Stomach (tissue), 4 donors: ENCODE results near the gene TIGD6.

ENCODE experiments used
- CTCF ChIP-seq, 7 experiments: fragments of 450-650 bp in 4 of 7; fragments of 200-600 bp in 3 of 7; sonication (generic) in 3 of 7; IDR thresholded peaks; one replicate each; pipeline ENCODE4 v1.5.1; 2016 to 2019; ENCODE audit warnings: antibody characterized with exemption in 7 of 7, control low read depth in 2 of 7, mild to moderate bottlenecking in 1 of 7
- EP300 ChIP-seq: sonication (generic); formaldehyde crosslinking; IDR thresholded peaks from one replicate; pipeline ENCODE4 v1.6.1; 2017; ENCODE audit warnings: antibody characterized with exemption
- POLR2A ChIP-seq, 4 donors: fragments of 450-650 bp; IDR thresholded peaks; one replicate each; pipeline ENCODE4 v1.6.1; 2016; ENCODE audit warnings: antibody characterized with exemption in 4 of 4, control low read depth in 2 of 4, mild to moderate bottlenecking in 1 of 4, moderate library complexity in 1 of 4
- POLR2AphosphoS5 ChIP-seq, 3 donors: sonication (generic); formaldehyde crosslinking; IDR thresholded peaks; one replicate each; pipeline ENCODE4 v1.6.1; 2016; ENCODE audit warnings: antibody characterized with exemption in 3 of 3

GRCh38 chr5:150035139-150035895 is 34.9 kb upstream of the TIGD6 start:
- no peak for TF ChIP-seq CTCF (IDR thresholded peaks at IDR 0.05)
- no peak for TF ChIP-seq POLR2AphosphoS5 (IDR thresholded peaks at IDR 0.05)
- no peak for TF ChIP-seq POLR2A (IDR thresholded peaks at IDR 0.05)
- TF ChIP-seq EP300 = no peak
